ENCODE measurements around the gene KIAA0753.

Gene KIAA0753

DNA sequence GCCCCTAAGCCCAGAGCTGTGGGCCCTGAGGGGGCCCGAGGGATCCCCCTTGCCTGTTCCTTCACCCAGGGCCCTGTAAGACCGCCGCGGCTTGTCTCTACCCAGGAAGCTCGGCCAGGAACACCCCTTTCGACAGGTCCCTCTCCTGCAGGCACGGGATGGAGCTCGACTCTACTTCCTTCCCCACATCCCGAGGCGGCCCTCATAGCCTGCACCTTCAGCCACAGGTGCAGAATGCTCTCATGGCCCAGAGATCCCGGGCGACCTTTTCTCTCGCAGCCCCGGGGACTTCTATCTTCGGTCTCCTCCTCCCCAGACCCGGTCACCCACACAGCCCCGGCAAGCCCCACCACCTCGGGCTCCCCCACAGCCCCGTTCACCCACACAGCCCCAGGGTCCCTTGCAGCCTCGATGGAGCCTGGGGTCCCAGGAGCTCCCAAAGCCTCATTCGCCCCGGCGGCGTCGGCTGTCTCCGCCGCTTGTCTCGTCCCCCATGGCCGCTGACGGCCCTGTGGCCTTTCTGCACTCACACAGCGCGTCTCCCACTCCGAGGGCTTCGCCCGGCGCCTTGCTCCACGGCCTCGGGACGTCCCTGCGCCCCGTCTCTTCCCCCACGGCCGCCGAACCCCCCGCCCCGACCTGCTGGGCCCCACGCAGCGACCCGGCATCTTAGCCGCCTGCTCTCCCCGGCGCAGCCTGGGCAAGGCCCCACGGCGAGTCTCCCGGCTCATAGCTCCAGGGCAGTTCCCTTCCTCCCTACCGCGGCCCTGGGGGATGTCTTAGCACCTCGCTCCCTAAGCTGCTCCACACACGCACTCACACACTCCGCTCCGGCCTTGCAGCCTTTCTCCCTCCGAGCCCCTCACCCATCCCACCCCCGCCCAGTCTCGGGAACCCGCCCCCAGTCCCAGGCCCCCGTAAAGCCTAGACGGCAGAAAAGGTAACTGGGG lies 650 bp downstream of the KIAA0753 start:
- no peak for DNase-seq

DNA sequence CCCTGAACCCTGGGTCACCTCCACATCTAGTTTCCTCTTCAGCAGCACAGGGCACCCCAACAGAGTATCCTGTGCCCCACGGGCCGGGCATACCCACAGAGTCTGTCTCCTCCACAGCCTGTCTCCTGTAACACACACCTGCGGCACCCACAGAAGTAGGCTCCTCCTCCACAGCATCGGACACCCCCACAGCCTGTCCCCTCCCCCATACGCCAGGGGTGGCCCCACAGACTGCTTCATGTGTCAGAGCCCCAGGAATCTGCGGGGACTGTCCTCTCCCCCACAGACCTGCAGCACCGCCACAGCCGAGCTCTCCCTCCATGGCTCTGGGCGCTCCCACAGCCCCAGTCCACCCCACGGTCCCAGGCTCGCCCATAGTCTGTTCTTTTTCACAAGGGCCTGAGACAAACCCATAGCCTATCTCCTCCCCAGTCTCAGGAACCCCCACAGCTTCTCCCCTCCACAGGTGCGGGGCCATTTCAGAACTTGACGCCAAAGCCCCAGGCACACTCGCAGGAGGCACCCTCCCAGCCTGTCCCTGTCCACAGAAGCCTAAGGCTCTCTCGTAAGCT lies 1.4 kb downstream of the KIAA0753 start:
- no peak for DNase-seq

GRCh38 chr17:6638046-6638908 lies 2.2 kb downstream of the KIAA0753 start:
- DNase-seq = no peak

DNA sequence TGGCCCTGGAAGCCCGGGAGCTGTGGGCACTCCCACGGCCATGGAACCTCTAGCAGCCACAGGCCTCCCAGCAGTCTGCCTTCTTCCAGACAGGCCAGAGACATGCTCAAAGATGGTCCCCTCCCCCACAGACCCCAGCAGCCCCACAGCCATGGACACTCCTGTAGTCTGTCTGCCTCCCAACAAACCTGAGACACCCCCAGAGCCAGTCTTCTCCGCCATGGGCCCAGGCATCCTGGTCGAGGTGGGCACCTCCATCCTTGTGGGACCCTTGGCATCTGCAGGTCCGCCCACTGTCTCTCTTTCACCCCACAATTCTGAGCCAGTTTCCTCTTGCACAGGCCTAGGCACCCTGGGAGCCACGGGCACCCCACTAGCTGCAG lies 3.1 kb downstream of the KIAA0753 start:
- DNase-seq = no peak

- no peak for DNase-seq
These were observed 3.7 kb downstream of the KIAA0753 start for GRCh38 chr17:6636616-6637457.

DNA sequence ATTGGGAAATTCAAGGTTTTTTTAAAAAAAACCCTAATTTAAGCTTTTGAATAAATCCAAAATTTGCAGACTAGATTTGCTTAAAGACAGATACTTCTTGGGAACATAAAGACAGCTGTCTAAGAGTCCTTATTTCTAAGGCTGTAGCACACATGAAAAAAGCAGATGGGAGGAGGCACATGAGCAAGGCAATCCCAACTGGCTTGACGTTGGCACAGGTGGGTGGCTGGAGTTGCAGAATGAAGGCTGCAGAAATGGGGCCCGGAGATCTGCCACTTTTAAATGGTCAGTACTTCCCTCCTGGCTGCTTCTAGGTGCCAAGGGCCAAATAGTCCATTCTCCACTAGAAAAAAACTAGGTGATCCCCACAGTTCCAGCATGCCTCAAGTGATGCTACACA lies 4.4 kb downstream of the KIAA0753 start:
- DNase-seq = no peak

GRCh38 chr17:6633263-6633662 lies 7.2 kb downstream of the KIAA0753 start:
- DNase-seq = no peak

DNA sequence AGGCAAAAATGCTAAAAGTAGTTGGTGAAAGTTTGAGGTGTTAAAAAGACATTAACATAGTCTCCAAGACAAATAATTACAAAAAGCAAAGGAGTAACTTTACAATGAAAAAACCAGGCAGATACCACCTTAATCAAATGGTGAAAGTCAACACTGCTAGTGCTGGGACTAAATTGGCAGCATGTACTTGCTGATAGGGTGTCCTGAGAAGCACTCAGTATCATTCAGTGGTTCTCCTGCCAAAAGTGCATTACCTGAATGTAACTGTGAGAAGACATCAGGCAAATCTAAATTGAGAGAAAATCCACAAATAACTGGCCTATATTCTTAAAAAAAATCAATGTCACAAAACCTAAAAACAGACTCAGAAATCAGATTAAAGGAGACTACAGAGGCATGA lies 8.0 kb downstream of the KIAA0753 start:
- DNase-seq = no peak

GRCh38 chr17:6630390-6630789 lies 10.1 kb downstream of the KIAA0753 start:
- DNase-seq = no peak

DNA sequence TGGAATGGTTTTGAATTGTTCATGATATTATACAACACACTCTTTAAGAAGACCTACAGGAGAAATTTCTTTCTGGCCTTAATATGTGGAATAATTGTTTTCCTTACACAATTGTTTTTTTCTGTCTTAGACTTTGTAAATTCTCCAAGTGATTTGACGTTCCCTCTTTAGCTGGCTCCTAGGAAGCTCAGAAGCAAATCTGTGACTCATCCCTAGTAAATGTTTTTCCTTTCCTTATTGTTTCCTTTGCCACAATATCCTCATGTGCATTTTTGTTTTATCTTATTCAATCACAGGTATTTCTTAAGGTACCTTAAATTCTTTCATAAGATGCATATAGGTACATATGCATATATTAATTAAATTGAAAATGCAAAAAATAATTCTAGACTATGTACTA lies 13.5 kb downstream of the KIAA0753 start:
- no peak for DNase-seq

- DNase-seq = no peak
These were observed 13.9 kb downstream of the KIAA0753 start for GRCh38 chr17:6626616-6627015.

- no peak for DNase-seq
These were observed 16.6 kb downstream of the KIAA0753 start for GRCh38 chr17:6623941-6624340.

- no peak for DNase-seq
These were observed 29.3 kb downstream of the KIAA0753 start for GRCh38 chr17:6611231-6611630.

GRCh38 chr17:6610011-6610410 lies 30.5 kb downstream of the KIAA0753 start:
- DNase-seq = no peak

DNA sequence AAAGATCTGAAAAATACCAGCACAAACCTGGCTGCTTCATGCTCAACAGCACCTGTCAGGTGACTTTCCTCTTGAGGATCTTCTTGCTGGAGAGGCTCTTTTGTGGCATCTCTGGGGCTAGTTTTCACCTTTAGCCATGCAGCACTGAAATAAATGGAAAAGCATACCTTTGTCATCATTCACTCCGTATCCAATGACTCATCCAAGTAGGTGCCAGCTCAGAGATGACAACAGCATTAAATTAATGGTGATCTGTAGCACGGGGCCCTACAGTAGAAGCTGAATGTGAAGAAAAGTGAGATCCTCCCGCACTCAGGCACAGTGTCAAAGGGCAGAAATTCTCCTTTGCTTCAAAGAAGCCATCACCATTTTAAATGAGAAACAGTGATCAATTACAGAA lies 32.2 kb downstream of the KIAA0753 start:
- no peak for DNase-seq

DNA sequence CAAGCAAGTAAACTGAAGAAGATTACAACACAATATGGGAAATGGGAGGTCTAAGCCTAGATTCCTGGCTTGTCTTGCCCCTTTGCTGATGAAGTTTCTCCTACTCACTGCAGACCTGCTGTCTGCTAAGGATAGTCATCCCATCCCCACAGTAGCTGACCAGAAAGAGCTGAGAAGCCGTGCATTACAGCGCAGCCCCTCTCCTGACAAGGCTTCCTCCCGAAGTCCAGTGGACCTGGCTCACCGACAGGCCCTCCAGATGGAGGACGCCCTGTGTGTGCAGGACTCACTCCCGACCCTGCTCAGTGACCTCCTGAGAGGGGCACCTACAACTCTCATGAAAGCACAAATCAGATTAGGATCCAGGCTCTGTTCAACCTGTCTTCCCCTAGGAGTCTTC lies 35.4 kb downstream of the KIAA0753 start:
- no peak for DNase-seq

- no peak for DNase-seq
These were observed 36.7 kb downstream of the KIAA0753 start for GRCh38 chr17:6603744-6604325.

- no peak for DNase-seq
These were observed 38.4 kb downstream of the KIAA0753 start for GRCh38 chr17:6602141-6602540.

- DNase-seq = no peak
These were observed 41.1 kb downstream of the KIAA0753 start for GRCh38 chr17:6599364-6599763.

DNA sequence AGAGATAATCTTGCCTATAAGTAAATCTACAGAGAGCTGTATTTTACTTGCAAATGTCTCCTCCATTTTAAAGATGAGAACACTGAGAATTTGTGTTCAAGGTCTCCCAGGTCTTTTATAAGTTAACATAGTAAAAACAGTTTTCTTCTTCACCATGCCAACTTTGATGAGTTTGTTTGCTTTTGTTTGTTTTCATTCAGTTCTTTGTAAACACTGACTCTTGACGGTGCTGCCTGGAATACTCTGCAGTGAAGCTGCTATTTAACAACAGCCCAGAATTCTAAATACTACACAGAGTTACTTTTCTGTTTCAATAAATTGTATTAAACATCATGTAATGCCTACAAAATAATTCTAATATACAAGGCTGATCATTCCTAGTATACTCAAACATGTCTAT lies 42.8 kb downstream of the KIAA0753 start:
- DNase-seq = no peak

DNA sequence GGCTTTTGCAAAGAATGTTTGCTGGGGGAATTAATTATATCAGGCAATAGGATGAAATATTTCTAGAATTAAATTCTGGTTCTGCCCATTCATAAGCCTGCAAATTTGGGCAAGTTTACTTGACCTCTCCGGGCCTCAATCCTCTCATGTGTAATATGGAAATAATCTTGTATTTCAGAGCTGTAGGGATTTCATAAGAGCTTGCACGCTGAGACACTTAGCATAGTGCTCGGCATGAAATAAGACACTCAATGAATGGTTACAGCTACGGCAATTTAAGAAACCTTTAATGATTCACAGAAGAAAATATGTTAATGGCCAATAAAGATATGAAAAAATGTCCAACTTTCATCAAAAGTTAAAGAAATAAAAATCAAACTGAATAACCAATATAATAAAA lies 43.6 kb downstream of the KIAA0753 start:
- DNase-seq = no peak

GRCh38 chr17:6596511-6596910 lies 44.0 kb downstream of the KIAA0753 start:
- DNase-seq = no peak
